Kidney (tissue), 14 donors: ENCODE results near the gene TFAP2C. TPM values are rescaled to one million over a fixed set of nuclear protein-coding genes. Genes with fewer than 3 reads are reported as not detected.

Experiments used
- DNase-seq, 5 donors: peaks; one replicate each; pipeline ENCODE4 v3.0.0-alpha.2; 2013 to 2020
- FAIRE-seq: peaks from 2 replicates; lab custom pipeline; 2012; peaks lifted over from hg19 to GRCh38; lab: Jason Lieb, UNC
- H3K27ac ChIP-seq, 2 donors: one replicate each; pipeline ENCODE4 v1.7.0; 2013; ENCODE audit warnings: low read depth in 2 of 2, low read length in 2 of 2, inconsistent platforms in 1 of 2
- H3K27me3 ChIP-seq: one replicate; pipeline ENCODE4 v1.7.1; 2013; ENCODE audit warnings: low read length, inconsistent platforms; ENCODE audit not compliant: control insufficient read depth, insufficient read depth
- H3K36me3 ChIP-seq, 3 donors: one replicate each; pipeline versions ENCODE4 v1.7.0 to v1.7.1; 2013; ENCODE audit warnings: low read length in 3 of 3, control low read depth in 1 of 3, inconsistent platforms in 1 of 3; ENCODE audit not compliant: insufficient read depth in 3 of 3, control insufficient read depth in 2 of 3
- H3K4me1 ChIP-seq, 3 donors: one replicate each; pipeline versions ENCODE4 v1.7.0 to v1.7.1; 2013; ENCODE audit warnings: low read length in 3 of 3, inconsistent platforms in 1 of 3, low read depth in 1 of 3; ENCODE audit not compliant: control insufficient read depth in 2 of 3, insufficient read depth in 2 of 3
- H3K4me3 ChIP-seq, 3 donors: one replicate each; pipeline versions ENCODE4 v1.7.0 to v1.8.1; 2013; ENCODE audit warnings: low read length in 3 of 3, control low read depth in 1 of 3, inconsistent platforms in 1 of 3
- H3K9ac ChIP-seq, 3 donors: one replicate each; pipeline versions ENCODE4 v1.7.0 to v1.7.1; 2013; ENCODE audit warnings: low read length in 3 of 3, control low read depth in 1 of 3, inconsistent platforms in 1 of 3
- H3K9me3 ChIP-seq, 3 donors: one replicate each; pipeline versions ENCODE4 v1.7.0 to v1.7.1; 2013; ENCODE audit warnings: low read length in 3 of 3, control low read depth in 1 of 3, inconsistent platforms in 1 of 3; ENCODE audit not compliant: control insufficient read depth in 2 of 3, insufficient read depth in 1 of 3
- CTCF ChIP-seq: IDR thresholded peaks from 3 replicates; pipeline ENCODE4 v1.5.1; 2012; ENCODE audit warnings: mild to moderate bottlenecking, moderate library complexity, borderline replicate concordance; ENCODE audit not compliant: insufficient read depth; ENCODE audit errors: extremely low read depth
- intact Hi-C: fragments of 100-400 bp; cut with DNase I; formaldehyde crosslinking; loops from one replicate; pipeline ENCODE4 v1.11.1; 2022
- polyA plus RNA-seq: library from polyadenylated mRNA; stranded (reverse); fragments of 350-450 nt; fragmentation: Illumina TruSeq; extraction: RNeasy Lipid Tissue Mini Kit (QIAGEN cat#74804); gene quantifications from one replicate; pipeline ENCODE4 v1.2.3, GENCODE V29; 2014; ENCODE audit warnings: low read depth, low replicate concordance; ENCODE audit not compliant: insufficient read depth
- total RNA-seq: library from RNA; stranded (reverse); fragmentation: NEBNext Ultra II Directional; extraction: Animal tissue kit (Norgen Biotek cat#: 25700); gene quantifications from one replicate; pipeline ENCODE4 v1.2.1, GENCODE V29; 2021
- donor health status: control.
- donor health status: control.
- donor health status: control.
- donor health status: control.
- donor health status: control.
- donor health status: DM: yes; HTN: yes; CAD: no.
- donor health status: Normal renal cell carcinoma (clear cell type).

TFAP2C gene
- total and polyA plus RNA-seq, 2 donors from 2014 or later: 0.65 to 1.4 TPM

GRCh38 chr20:56664796-56665195, 35.7 kb downstream of the TFAP2C start:
- intact Hi-C loops: no loop called here

DNA sequence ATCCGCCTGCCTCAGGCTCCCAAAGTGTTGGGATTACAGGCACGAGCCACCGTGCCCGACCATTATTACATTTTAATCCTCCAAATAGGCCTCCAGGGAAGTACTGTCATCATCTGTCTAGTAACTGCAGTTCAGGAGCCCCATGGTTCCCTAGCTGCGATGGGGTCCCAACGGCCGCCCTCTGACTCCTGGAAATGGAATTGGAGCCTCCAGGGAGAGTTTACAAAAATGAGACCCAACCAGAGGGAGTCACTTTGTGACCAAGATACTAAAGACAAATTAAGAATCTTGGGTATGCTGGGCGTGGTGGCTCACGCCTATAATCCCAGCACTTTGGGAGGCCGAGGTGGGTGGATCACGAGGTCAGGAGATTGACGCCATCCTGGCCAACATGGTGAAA, 36.7 kb downstream of the TFAP2C start:
- Histone ChIP-seq H3K27me3 (no peaks in the 10 kb centered on the region), H3K9ac (no peak overlapping the region), H3K4me1 (no peaks in the 10 kb centered on the region), H3K4me3 (no peak overlapping the region), H3K9me3 (no peaks in the 10 kb centered on the region), H3K36me3 (no peaks in the 10 kb centered on the region), H3K27ac (no peak overlapping the region)
- intact Hi-C loops: no loop called here
- FAIRE-seq (no peak), DNase-seq (no peak)
- TF ChIP-seq CTCF: no peak

More at GRCh38 chr20:56664796-56665195, 35.7 kb downstream of the TFAP2C start:
- no peaks in the 10 kb centered on the region for H3K9me3 ChIP-seq
- no peak overlapping the region for H3K27ac ChIP-seq
- DNase-seq: no peak
- no peak for TF ChIP-seq CTCF
- H3K4me1 ChIP-seq: no peaks in the 10 kb centered on the region
- no peak overlapping the region for H3K9ac ChIP-seq
- no peaks in the 10 kb centered on the region for H3K27me3 ChIP-seq
- no peaks in the 10 kb centered on the region for H3K36me3 ChIP-seq
- no peak overlapping the region for H3K4me3 ChIP-seq
- FAIRE-seq: no peak

DNA sequence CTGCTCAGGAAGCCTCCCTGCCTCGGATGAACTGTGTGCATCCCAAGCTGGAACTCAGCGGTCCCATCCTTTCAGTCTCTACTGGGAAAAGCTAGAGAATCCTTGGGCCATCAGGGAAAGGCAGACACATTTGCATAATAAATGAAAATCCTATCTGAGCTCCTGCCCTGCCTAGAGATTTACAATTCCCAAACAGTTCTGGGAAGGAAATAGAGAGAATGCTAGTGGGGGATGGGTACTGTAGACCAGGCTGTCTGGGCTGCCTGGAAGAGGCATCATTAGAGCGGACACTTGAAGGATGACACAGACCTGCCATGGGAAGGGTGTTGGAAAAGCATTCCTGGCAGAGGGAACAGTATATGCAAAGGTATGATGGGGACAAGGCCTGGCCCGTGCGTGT, 44.3 kb downstream of the TFAP2C start:
- H3K4me3 ChIP-seq: no peak overlapping the region
- DNase-seq: no peak
- intact Hi-C loops: no loop called here
- H3K9ac ChIP-seq: no peak overlapping the region
- H3K27ac ChIP-seq: no peak overlapping the region
- TF ChIP-seq CTCF: no peak
- H3K27me3 ChIP-seq: no peaks in the 10 kb centered on the region
- no peaks in the 10 kb centered on the region for H3K9me3 ChIP-seq
- FAIRE-seq: no peak
- no peaks in the 10 kb centered on the region for H3K36me3 ChIP-seq
- H3K4me1 ChIP-seq: no peaks in the 10 kb centered on the region

DNA sequence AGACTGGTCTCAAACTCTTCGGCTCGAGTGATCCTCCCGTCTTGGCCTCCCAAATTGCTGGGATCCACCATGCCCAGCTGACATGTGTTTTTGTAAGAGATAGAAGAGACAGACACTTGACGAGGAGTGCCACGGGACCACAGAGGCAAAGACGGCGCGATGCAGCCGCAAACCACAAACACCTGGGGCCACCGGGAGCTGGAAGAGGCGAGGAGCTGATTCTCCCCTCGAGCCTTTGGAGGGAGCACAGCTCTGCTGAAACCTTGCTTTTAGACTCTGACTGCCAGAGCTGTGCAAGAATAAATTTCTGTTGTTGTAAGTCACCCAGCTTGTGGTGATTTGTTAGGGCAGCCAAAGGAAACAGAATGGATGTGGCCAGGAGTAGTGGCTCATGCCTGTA, 46.9 kb downstream of the TFAP2C start:
- H3K4me3 ChIP-seq: no peak overlapping the region
- TF ChIP-seq CTCF: no peak
- no peak for FAIRE-seq
- H3K4me1 ChIP-seq: no peaks in the 10 kb centered on the region
- DNase-seq: no peak
- no peak overlapping the region for H3K27ac ChIP-seq
- intact Hi-C loops: no loop called here
- H3K27me3 ChIP-seq: no peaks in the 10 kb centered on the region
- H3K36me3 ChIP-seq: no peaks in the 10 kb centered on the region
- H3K9me3 ChIP-seq: no peaks in the 10 kb centered on the region
- no peak overlapping the region for H3K9ac ChIP-seq
